ENCODE measurements around the gene SCYGR8.

Gene SCYGR8

DNA sequence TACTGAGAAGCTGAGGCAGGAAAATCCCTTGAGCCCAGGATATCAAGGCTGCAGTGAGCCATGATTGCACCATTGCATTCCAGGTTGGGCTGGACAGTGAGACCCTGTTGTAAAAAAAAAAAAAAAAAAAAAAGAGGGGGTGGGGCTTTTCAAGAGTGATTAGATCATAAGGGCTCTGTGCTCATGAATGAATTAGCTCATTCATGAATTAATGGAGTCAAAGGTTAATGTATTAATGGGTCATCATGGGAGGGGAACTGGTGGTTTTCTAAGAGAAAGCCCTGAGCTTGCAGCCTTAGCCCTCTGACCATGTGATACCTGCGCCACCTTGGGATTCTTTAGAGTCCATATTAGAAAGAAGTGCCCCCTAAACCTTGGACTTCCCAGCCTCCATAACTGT lies 32.4 kb upstream of the SCYGR8 start:
- no peak overlapping the region for H3K9ac ChIP-seq (ENCODE audit: low read length)
- WGBS, result 90% methylated on average over 1 of the region's 1 CpG

DNA sequence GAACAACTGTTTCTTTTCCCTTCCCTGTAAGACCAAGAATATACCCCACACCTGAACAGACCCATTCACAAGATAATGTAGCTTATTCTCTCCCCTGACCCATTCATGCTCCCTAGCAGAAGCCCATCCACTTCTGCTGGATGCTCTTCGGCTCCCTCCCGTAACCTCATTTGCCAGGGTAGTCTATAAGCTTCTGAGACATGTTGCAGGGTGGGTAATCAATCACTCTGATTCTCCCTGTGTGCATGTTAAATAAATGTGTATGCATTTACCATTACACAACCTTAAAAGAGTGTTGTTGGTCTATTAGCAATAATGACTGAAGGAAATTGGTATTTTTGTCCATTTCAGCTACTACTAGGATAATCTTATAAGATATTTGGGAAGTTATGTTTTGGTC lies 29.2 kb upstream of the SCYGR8 start:
- DNase-seq, result no peak
- H3K4me3 ChIP-seq (ENCODE audit: insufficient read depth in 1 of 2, low read depth in 1 of 2, low read length in 2 of 2), result no peak overlapping the region
- no peak overlapping the region for H3K27ac ChIP-seq (ENCODE audit: low read length, poor library complexity, severe bottlenecking)
- H3K36me3 ChIP-seq (ENCODE audit: control insufficient read depth in 1 of 2, insufficient read depth in 2 of 2, low read depth in 1 of 2, low read length in 2 of 2), result no peaks in the 10 kb centered on the region
- H2BK5ac ChIP-seq (ENCODE audit: low read depth, low read length, poor library complexity, severe bottlenecking), result no peak overlapping the region
- no peak overlapping the region for H3K4ac ChIP-seq (ENCODE audit: low read depth in 1 of 2, low read length in 2 of 2)
- H3K9me3 ChIP-seq (ENCODE audit: control insufficient read depth, low read length), result no peaks in the 10 kb centered on the region
- 100% methylated on average over 1 of the region's 2 CpGs for WGBS
- H2BK12ac ChIP-seq (ENCODE audit: low read length in 2 of 2), result no peak overlapping the region
- no peak overlapping the region for H2AK5ac ChIP-seq (ENCODE audit: low read length, severe bottlenecking)
- no peak overlapping the region for H3K23ac ChIP-seq (ENCODE audit: low read length in 2 of 2)
- no peak overlapping the region for H4K8ac ChIP-seq (ENCODE audit: low read length)
- no peak overlapping the region for H3K18ac ChIP-seq (ENCODE audit: low read depth in 1 of 2, low read length in 2 of 2)
- no peak overlapping the region for H2BK120ac ChIP-seq (ENCODE audit: low read depth, low read length)
- no peak overlapping the region for H3K4me2 ChIP-seq (ENCODE audit: low read length, poor library complexity, severe bottlenecking)
- H2BK15ac ChIP-seq (ENCODE audit: low read depth, poor library complexity, severe bottlenecking), result no peak overlapping the region
- no peak overlapping the region for H2AFZ ChIP-seq (ENCODE audit: low read depth, low read length)
- peaks cover 4% of the 10 kb centered on the region for H3K4me1 ChIP-seq (ENCODE audit: control insufficient read depth, insufficient read depth, low read depth, low read length)
- H3K79me1 ChIP-seq (replicated peaks; ENCODE audit: low read length, poor library complexity, severe bottlenecking), result no peaks in the 10 kb centered on the region
- H3K27me3 ChIP-seq (ENCODE audit: control insufficient read depth in 1 of 2, insufficient read depth in 1 of 2, low read length in 2 of 2), result no peaks in the 10 kb centered on the region
- no peak overlapping the region for H3K14ac ChIP-seq (ENCODE audit: low read length in 2 of 2)
- H3K9ac ChIP-seq (ENCODE audit: low read length), result no peak overlapping the region
- H4K91ac ChIP-seq (ENCODE audit: low read length), result no peak overlapping the region

More for the DNA sequence above, 32.4 kb upstream of the SCYGR8 start:
- no peak for DNase-seq
- H4K91ac ChIP-seq (ENCODE audit: low read length), result no peak overlapping the region
- H2BK120ac ChIP-seq (ENCODE audit: low read depth, low read length), result no peak overlapping the region
- no peak overlapping the region for H3K14ac ChIP-seq (ENCODE audit: low read length in 2 of 2)
- no peaks in the 10 kb centered on the region for H3K36me3 ChIP-seq (ENCODE audit: control insufficient read depth in 1 of 2, insufficient read depth in 2 of 2, low read depth in 1 of 2, low read length in 2 of 2)
- no peak overlapping the region for H4K8ac ChIP-seq (ENCODE audit: low read length)
- no peak overlapping the region for H3K4me2 ChIP-seq (ENCODE audit: low read length, poor library complexity, severe bottlenecking)
- no peak overlapping the region for H2BK15ac ChIP-seq (ENCODE audit: low read depth, poor library complexity, severe bottlenecking)
- peaks cover 4% of the 10 kb centered on the region for H3K4me1 ChIP-seq (ENCODE audit: control insufficient read depth, insufficient read depth, low read depth, low read length)
- no peak overlapping the region for H2BK5ac ChIP-seq (ENCODE audit: low read depth, low read length, poor library complexity, severe bottlenecking)
- no peak overlapping the region for H3K4me3 ChIP-seq (ENCODE audit: insufficient read depth in 1 of 2, low read depth in 1 of 2, low read length in 2 of 2)
- H2AFZ ChIP-seq (ENCODE audit: low read depth, low read length), result no peak overlapping the region
- no peaks in the 10 kb centered on the region for H3K9me3 ChIP-seq (ENCODE audit: control insufficient read depth, low read length)
- no peak overlapping the region for H3K4ac ChIP-seq (ENCODE audit: low read depth in 1 of 2, low read length in 2 of 2)
- H3K23ac ChIP-seq (ENCODE audit: low read length in 2 of 2), result no peak overlapping the region
- no peak overlapping the region for H3K27ac ChIP-seq (ENCODE audit: low read length, poor library complexity, severe bottlenecking)
- no peaks in the 10 kb centered on the region for H3K27me3 ChIP-seq (ENCODE audit: control insufficient read depth in 1 of 2, insufficient read depth in 1 of 2, low read length in 2 of 2)
- H3K79me1 ChIP-seq (replicated peaks; ENCODE audit: low read length, poor library complexity, severe bottlenecking), result no peaks in the 10 kb centered on the region
- H3K18ac ChIP-seq (ENCODE audit: low read depth in 1 of 2, low read length in 2 of 2), result no peak overlapping the region
- H2AK5ac ChIP-seq (ENCODE audit: low read length, severe bottlenecking), result no peak overlapping the region
- H2BK12ac ChIP-seq (ENCODE audit: low read length in 2 of 2), result no peak overlapping the region

DNA sequence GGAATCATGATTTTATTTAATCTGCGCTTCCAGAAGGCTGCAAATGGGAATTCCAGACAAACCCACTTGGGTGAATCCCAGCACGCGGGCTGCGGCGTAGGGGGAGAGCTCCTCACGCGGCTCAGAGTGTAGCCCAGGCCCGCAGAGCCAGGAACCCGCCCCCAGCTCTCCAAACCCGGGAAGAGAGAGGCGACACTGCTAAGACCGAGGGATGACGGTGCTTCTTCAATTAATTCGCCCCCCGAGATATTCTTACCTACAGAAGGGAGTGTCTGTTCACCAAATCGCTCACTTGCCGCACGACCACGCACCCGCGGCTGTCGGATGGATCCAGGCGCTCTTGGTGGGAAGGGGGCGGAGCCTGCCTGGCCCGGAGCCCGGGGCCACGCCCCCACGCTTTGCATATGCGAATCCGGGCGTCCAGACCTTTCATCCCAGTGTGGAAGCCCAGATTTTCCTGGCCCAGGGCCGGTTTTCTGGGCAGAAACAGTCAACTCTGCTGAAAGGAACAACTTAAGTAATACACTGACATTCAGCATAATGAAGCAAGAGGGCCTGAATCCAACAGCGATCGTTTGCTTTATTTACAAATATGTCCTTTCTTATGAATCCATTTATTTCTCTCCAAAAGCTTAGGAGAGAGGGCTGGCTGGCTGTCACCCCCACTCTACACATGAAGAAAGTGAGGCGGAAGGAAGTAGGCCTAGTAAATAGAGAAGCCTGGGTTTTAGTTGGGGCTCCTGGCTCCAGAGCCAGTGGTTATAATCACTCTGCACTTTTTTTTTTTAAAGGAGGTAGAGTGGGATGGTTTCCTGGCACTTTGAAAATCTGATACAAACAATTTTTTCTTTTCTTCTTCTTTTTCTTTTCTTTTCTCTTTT lies 27.8 kb upstream of the SCYGR8 start, which contains the start of gene SLC19A3:
TSS of gene SLC19A3 (minus strand) at position 342 of the 881 bp plus-strand sequence. CDS start 15,710 bp downstream, outside the sequence.
- no peak within 1 kb of the TSS for H3K18ac ChIP-seq (ENCODE audit: low read depth in 1 of 2, low read length in 2 of 2)
- peaks cover 0 to 3% of the 10 kb centered on the region in 2 experiments for H3K27me3 ChIP-seq (ENCODE audit: control insufficient read depth in 1 of 2, insufficient read depth in 1 of 2, low read length in 2 of 2)
- H2BK120ac ChIP-seq (ENCODE audit: low read depth, low read length), result no peak within 1 kb of the TSS
- 4% methylated on average over 34 of the region's 35 CpGs for WGBS
- H4K8ac ChIP-seq (ENCODE audit: low read length), result peak within 1 kb of the TSS; percentile 49
- H3K4me1 ChIP-seq (ENCODE audit: control insufficient read depth, insufficient read depth, low read depth, low read length), result peaks cover 7% of the 10 kb centered on the region
- H3K79me1 ChIP-seq (replicated peaks; ENCODE audit: low read length, poor library complexity, severe bottlenecking), result no peaks in the 10 kb centered on the region
- H3K9ac ChIP-seq (ENCODE audit: low read length), result peak within 1 kb of the TSS; percentile 88
- H3K4me3 ChIP-seq (ENCODE audit: insufficient read depth in 1 of 2, low read depth in 1 of 2, low read length in 2 of 2), result peak within 1 kb of the TSS; percentile 57 to 81
- no peak within 1 kb of the TSS for H3K23ac ChIP-seq (ENCODE audit: low read length in 2 of 2)
- no peak within 1 kb of the TSS for H2AFZ ChIP-seq (ENCODE audit: low read depth, low read length)
- H3K9me3 ChIP-seq (ENCODE audit: control insufficient read depth, low read length), result no peaks in the 10 kb centered on the region
- no peak within 1 kb of the TSS for H3K27ac ChIP-seq (ENCODE audit: low read length, poor library complexity, severe bottlenecking)
- H4K91ac ChIP-seq (ENCODE audit: low read length), result no peak within 1 kb of the TSS
- H3K14ac ChIP-seq (ENCODE audit: low read length in 2 of 2), result no peak within 1 kb of the TSS
- H2BK5ac ChIP-seq (ENCODE audit: low read depth, low read length, poor library complexity, severe bottlenecking), result no peak within 1 kb of the TSS
- H2BK12ac ChIP-seq (ENCODE audit: low read length in 2 of 2), result no peak within 1 kb of the TSS
- no peak within 1 kb of the TSS for H2AK5ac ChIP-seq (ENCODE audit: low read length, severe bottlenecking)
- H3K4ac ChIP-seq (ENCODE audit: low read depth in 1 of 2, low read length in 2 of 2), result no peak within 1 kb of the TSS
- peak; percentile 73 for DNase-seq
- H3K36me3 ChIP-seq (ENCODE audit: control insufficient read depth in 1 of 2, insufficient read depth in 2 of 2, low read depth in 1 of 2, low read length in 2 of 2), result no peaks in the 10 kb centered on the region
- H3K4me2 ChIP-seq (ENCODE audit: low read length, poor library complexity, severe bottlenecking), result peak within 1 kb of the TSS; percentile 90
- no peak within 1 kb of the TSS for H2BK15ac ChIP-seq (ENCODE audit: low read depth, poor library complexity, severe bottlenecking)

DNA sequence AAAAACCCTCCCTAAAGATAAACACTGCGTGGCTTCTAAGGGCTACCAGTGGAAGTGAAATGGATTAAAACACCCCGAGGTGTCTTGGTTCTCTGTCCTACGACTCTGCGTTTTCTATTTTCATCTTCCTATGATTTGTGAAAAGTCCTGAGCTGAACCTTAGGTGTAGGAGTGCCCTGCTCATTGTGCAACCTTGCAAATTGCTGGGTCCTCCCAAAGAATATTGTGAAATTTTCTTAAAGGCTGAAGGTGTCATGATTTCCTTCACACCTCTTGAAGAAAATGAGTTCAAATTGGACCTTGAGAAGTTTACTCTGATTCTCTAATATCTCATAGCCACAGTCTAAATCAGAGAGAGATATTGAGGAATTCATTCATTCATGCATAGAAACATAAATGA lies 26.1 kb upstream of the SCYGR8 start:
- H3K4me1 ChIP-seq (ENCODE audit: control insufficient read depth, insufficient read depth, low read depth, low read length), result peaks cover 7% of the 10 kb centered on the region
- H3K4me3 ChIP-seq (ENCODE audit: insufficient read depth in 1 of 2, low read depth in 1 of 2, low read length in 2 of 2), result no peak overlapping the region
- H3K4me2 ChIP-seq (ENCODE audit: low read length, poor library complexity, severe bottlenecking), result no peak overlapping the region
- no peak overlapping the region for H3K4ac ChIP-seq (ENCODE audit: low read depth in 1 of 2, low read length in 2 of 2)
- H2BK12ac ChIP-seq (ENCODE audit: low read length in 2 of 2), result no peak overlapping the region
- H2AFZ ChIP-seq (ENCODE audit: low read depth, low read length), result no peak overlapping the region
- H3K9me3 ChIP-seq (ENCODE audit: control insufficient read depth, low read length), result no peaks in the 10 kb centered on the region
- DNase-seq, result no peak
- H3K36me3 ChIP-seq (ENCODE audit: control insufficient read depth in 1 of 2, insufficient read depth in 2 of 2, low read depth in 1 of 2, low read length in 2 of 2), result no peaks in the 10 kb centered on the region
- no peaks in the 10 kb centered on the region for H3K79me1 ChIP-seq (replicated peaks; ENCODE audit: low read length, poor library complexity, severe bottlenecking)
- no peak overlapping the region for H4K91ac ChIP-seq (ENCODE audit: low read length)
- H2BK5ac ChIP-seq (ENCODE audit: low read depth, low read length, poor library complexity, severe bottlenecking), result no peak overlapping the region
- no peak overlapping the region for H3K14ac ChIP-seq (ENCODE audit: low read length in 2 of 2)
- no peak overlapping the region for H3K23ac ChIP-seq (ENCODE audit: low read length in 2 of 2)
- H3K27ac ChIP-seq (ENCODE audit: low read length, poor library complexity, severe bottlenecking), result no peak overlapping the region
- WGBS, result 93% methylated on average over 4 of the region's 4 CpGs
- H3K18ac ChIP-seq (ENCODE audit: low read depth in 1 of 2, low read length in 2 of 2), result no peak overlapping the region
- no peak overlapping the region for H2BK15ac ChIP-seq (ENCODE audit: low read depth, poor library complexity, severe bottlenecking)
- H2AK5ac ChIP-seq (ENCODE audit: low read length, severe bottlenecking), result no peak overlapping the region
- peaks cover 0 to 3% of the 10 kb centered on the region in 2 experiments for H3K27me3 ChIP-seq (ENCODE audit: control insufficient read depth in 1 of 2, insufficient read depth in 1 of 2, low read length in 2 of 2)
- H3K9ac ChIP-seq (ENCODE audit: low read length), result no peak overlapping the region
- no peak overlapping the region for H2BK120ac ChIP-seq (ENCODE audit: low read depth, low read length)
- no peak overlapping the region for H4K8ac ChIP-seq (ENCODE audit: low read length)

All from mesenchymal stem cell (in vitro differentiated cells and primary cell).